Gastrocnemius medialis (tissue), 4 donors: ENCODE data around the gene COL6A3. TPM values are rescaled to one million over a fixed set of nuclear protein-coding genes. Genes with fewer than 3 reads are reported as not detected.

Source experiments
- ATAC-seq, 2 donors: fragments of 150-250 bp; one replicate each; pipeline ENCODE4 v1.9.1; 2016
- DNase-seq, 2 donors: peaks; one replicate each; pipeline ENCODE4 v3.0.0-alpha.2; 2019
- H3K27ac ChIP-seq, 4 donors: fragments of 200-600 bp; sonication (generic); 1 replicate in 1 of 4; 2 replicates in 3 of 4; pipeline ENCODE4 v1.5.1; 2016 to 2018; ENCODE audit warnings: mild to moderate bottlenecking in 2 of 4, moderate library complexity in 1 of 4
- H3K27me3 ChIP-seq, 3 donors: fragments of 200-600 bp; sonication (generic) in 2 of 3; 1 replicate in 1 of 3; 2 replicates in 2 of 3; pipeline versions ENCODE4 v1.5.1 to v1.6.0; 2016 to 2019; ENCODE audit warnings: mild to moderate bottlenecking in 1 of 3, moderate library complexity in 1 of 3
- H3K36me3 ChIP-seq, 2 donors: fragments of 200-600 bp; sonication (generic) in 1 of 2; one replicate each; pipeline ENCODE4 v1.5.1; 2017 to 2018
- H3K4me1 ChIP-seq, 2 donors: fragments of 200-600 bp; sonication (generic) in 1 of 2; one replicate each; pipeline ENCODE4 v1.5.1; 2016 to 2017; ENCODE audit warnings: mild to moderate bottlenecking in 2 of 2
- H3K4me3 ChIP-seq, 4 donors: fragments of 200-600 bp; sonication (generic) in 3 of 4; 1 replicate in 1 of 4; 2 replicates in 3 of 4; pipeline ENCODE4 v1.5.1; 2016 to 2019; ENCODE audit warnings: mild to moderate bottlenecking in 2 of 4
- H3K9me3 ChIP-seq, 3 donors: fragments of 200-600 bp; sonication (generic) in 2 of 3; 1 replicate in 1 of 3; 2 replicates in 2 of 3; pipeline ENCODE4 v1.5.1; 2016 to 2019
- CTCF ChIP-seq, 5 experiments: fragments of 450-650 bp in 3 of 5; fragments of 200-600 bp in 2 of 5; sonication (generic) in 2 of 5; IDR thresholded peaks in 4 of 5; conservative IDR thresholded peaks in 1 of 5; 1 replicate in 4 of 5; 2 replicates in 1 of 5; pipeline ENCODE4 v1.5.1; 2016 to 2019; ENCODE audit warnings: antibody characterized with exemption in 5 of 5, mild to moderate bottlenecking in 3 of 5, moderate library complexity in 3 of 5
- POLR2A ChIP-seq, 2 donors: fragments of 450-650 bp; IDR thresholded peaks; one replicate each; pipeline ENCODE4 v1.6.1; 2017; ENCODE audit warnings: antibody characterized with exemption in 2 of 2, mild to moderate bottlenecking in 2 of 2, moderate library complexity in 2 of 2
- in situ Hi-C, 4 donors: fragments of 200-750 bp; cut with MboI; loops; one replicate each; pipeline versions ENCODE4 v1.15.0 to v1.8.0; 2017; ENCODE audit warnings: low sequenced_read_pairs in 4 of 4
- intact Hi-C: fragments of 100-400 bp; cut with DNase I; formaldehyde crosslinking; loops from one replicate; pipeline ENCODE4 v1.15.1; 2023; ENCODE audit warnings: low total_unique reads
- total RNA-seq, 4 donors: library from RNA; depleted of rRNA; stranded (reverse); fragments of >200 nt; gene quantifications; one replicate each; pipeline versions ENCODE4 v1.1.0 to v1.2.3, GENCODE V29; 2016

The COL6A3 gene
- total RNA-seq, 4 donors from 2014 or later: 45.3 to 150 (median 108) TPM

- no peaks in the 10 kb centered on the region for H3K36me3 ChIP-seq
- TF ChIP-seq POLR2A (IDR thresholded peaks at IDR 0.05): no peak
- no peak for TF ChIP-seq CTCF (IDR thresholded peaks at IDR 0.05 in 4 of 5, conservative IDR thresholded peaks at IDR 0.05 in 1 of 5)
- H3K4me1 ChIP-seq: peaks cover 10 to 17% of the 10 kb centered on the region in 2 donors
Observed at GRCh38 chr2:237431372-237431771, 17.4 kb upstream of the COL6A3 start.

GRCh38 chr2:237430861-237431260 is 16.9 kb upstream of the COL6A3 start:
- in situ Hi-C loops (no loop called here), intact Hi-C loops (no loop called here)
- no peak overlapping the region for H3K4me3 ChIP-seq
- no peaks in the 10 kb centered on the region for H3K9me3 ChIP-seq
- no peak overlapping the region for H3K27ac ChIP-seq
- no peak for TF ChIP-seq CTCF (IDR thresholded peaks at IDR 0.05 in 4 of 5, conservative IDR thresholded peaks at IDR 0.05 in 1 of 5)
- no peak for TF ChIP-seq POLR2A (IDR thresholded peaks at IDR 0.05)
- H3K36me3 ChIP-seq: no peaks in the 10 kb centered on the region
- H3K27me3 ChIP-seq: no peaks in the 10 kb centered on the region
- ATAC-seq (no peak), DNase-seq (no peak)
- peaks cover 5 to 12% of the 10 kb centered on the region in 2 donors for H3K4me1 ChIP-seq

More at GRCh38 chr2:237431372-237431771, 17.4 kb upstream of the COL6A3 start:
- ATAC-seq (no peak), DNase-seq (no peak)
- no peak overlapping the region for H3K27ac ChIP-seq
- H3K9me3 ChIP-seq: no peaks in the 10 kb centered on the region
- no peaks in the 10 kb centered on the region for H3K27me3 ChIP-seq
- in situ Hi-C loops: no loop called here
- no peak overlapping the region for H3K4me3 ChIP-seq
- intact Hi-C loops: no loop called here

- H3K9me3 ChIP-seq: no peaks in the 10 kb centered on the region
- no peaks in the 10 kb centered on the region for H3K27me3 ChIP-seq
- H3K27ac ChIP-seq: no peak overlapping the region
- in situ Hi-C loops: loop anchor here in 2 of 4 donors (10.0 kb wide), 1 partner anchor 45 kb away; no protein-coding TSS in a partner anchor
- DNase-seq (no peak), ATAC-seq (no peak)
- peaks cover 0 to 2% of the 10 kb centered on the region in 2 donors for H3K4me1 ChIP-seq
- intact Hi-C loops: no loop called here
- no peak for TF ChIP-seq CTCF (IDR thresholded peaks at IDR 0.05 in 4 of 5, conservative IDR thresholded peaks at IDR 0.05 in 1 of 5)
- TF ChIP-seq POLR2A (IDR thresholded peaks at IDR 0.05): no peak
- no peak overlapping the region for H3K4me3 ChIP-seq
- H3K36me3 ChIP-seq: no peaks in the 10 kb centered on the region
Observed at GRCh38 chr2:237429753-237430152, 15.8 kb upstream of the COL6A3 start.

- TF ChIP-seq POLR2A (IDR thresholded peaks at IDR 0.05) (no peak), CTCF (IDR thresholded peaks at IDR 0.05 in 4 of 5, conservative IDR thresholded peaks at IDR 0.05 in 1 of 5) (no peak)
- Histone ChIP-seq H3K4me1 (no peaks in the 10 kb centered on the region), H3K4me3 (no peak overlapping the region), H3K36me3 (no peaks in the 10 kb centered on the region), H3K27ac (no peak overlapping the region), H3K9me3 (no peaks in the 10 kb centered on the region), H3K27me3 (no peaks in the 10 kb centered on the region)
- in situ Hi-C loops: loop anchor here in 2 of 4 donors (10.0 kb wide), 1 partner anchor 47 kb away; no protein-coding TSS in a partner anchor
- intact Hi-C loops: no loop called here
- ATAC-seq (no peak), DNase-seq (no peak)
Observed at GRCh38 chr2:237427769-237428506, 14.0 kb upstream of the COL6A3 start.
